H9 (cell line): Measurements from ENCODE around the gene CREB3L2. TPM values are rescaled to one million over a fixed set of nuclear protein-coding genes. Genes with fewer than 3 reads are reported as not detected.
A peak's percentile ranks its signal among the peaks of the same experiment; 100 is the strongest.

ENCODE experiments used
- DNase-seq: peaks from one replicate; pipeline ENCODE4 v3.0.0-alpha.2; 2017
- H2AFZ ChIP-seq: one replicate; pipeline ENCODE4 v1.6.1; 2013; ENCODE audit warnings: mild to moderate bottlenecking, low read length, control low read depth, moderate library complexity
- H2AK5ac ChIP-seq: 2 replicates; pipeline ENCODE4 v1.6.1; 2013; ENCODE audit warnings: low read length, control low read depth, mixed read lengths; ENCODE audit not compliant: insufficient read length
- H2BK120ac ChIP-seq: one replicate; pipeline ENCODE4 v1.6.1; 2013; ENCODE audit warnings: low read depth, mild to moderate bottlenecking, low read length, control low read depth, inconsistent platforms; ENCODE audit not compliant: poor library complexity, severe bottlenecking
- H2BK12ac ChIP-seq: 2 replicates; pipeline ENCODE4 v1.6.1; 2013; ENCODE audit warnings: low read length, control low read depth, mixed read lengths, low read depth; ENCODE audit not compliant: insufficient read length
- H2BK15ac ChIP-seq: 2 replicates; pipeline ENCODE4 v1.6.1; 2013; ENCODE audit warnings: low read depth, low read length, control low read depth
- H2BK20ac ChIP-seq: one replicate; pipeline ENCODE4 v1.6.1; 2013; ENCODE audit warnings: low read depth, mild to moderate bottlenecking, low read length, control low read depth, inconsistent platforms; ENCODE audit not compliant: poor library complexity, severe bottlenecking
- H2BK5ac ChIP-seq: 2 replicates; pipeline ENCODE4 v1.6.1; 2013; ENCODE audit warnings: low read length, control low read depth, mixed read lengths; ENCODE audit not compliant: insufficient read length
- H3K14ac ChIP-seq: 2 replicates; pipeline ENCODE4 v1.6.1; 2013; ENCODE audit warnings: low read length, control low read depth; ENCODE audit not compliant: insufficient read depth
- H3K18ac ChIP-seq: 2 replicates; pipeline ENCODE4 v1.6.1; 2013; ENCODE audit warnings: low read depth, mild to moderate bottlenecking, mixed read lengths, low read length, control low read depth; ENCODE audit not compliant: insufficient read length
- H3K23ac ChIP-seq: 2 replicates; pipeline ENCODE4 v1.6.1; 2013; ENCODE audit warnings: low read length, control low read depth, mixed read lengths, low read depth; ENCODE audit not compliant: insufficient read length
- H3K23me2 ChIP-seq: 2 replicates; pipeline ENCODE4 v1.6.1; 2013; ENCODE audit warnings: low read depth, mild to moderate bottlenecking, mixed read lengths, low read length, control low read depth; ENCODE audit not compliant: insufficient read length, poor library complexity, severe bottlenecking
- H3K27ac ChIP-seq: 2 replicates; pipeline ENCODE4 v1.5.1; 2013; ENCODE audit warnings: low read length, control low read depth, mixed read lengths, low read depth; ENCODE audit not compliant: insufficient read length
- H3K27me3 ChIP-seq: 2 replicates; pipeline ENCODE4 v1.6.1; 2013; ENCODE audit warnings: low read length, control low read depth, inconsistent platforms; ENCODE audit not compliant: insufficient read depth
- H3K4ac ChIP-seq: 2 replicates; pipeline ENCODE4 v1.6.1; 2013; ENCODE audit warnings: low read depth, mild to moderate bottlenecking, control low read depth, inconsistent platforms, low read length, moderate library complexity
- H3K4me1 ChIP-seq: 2 replicates; pipeline ENCODE4 v1.6.1; 2013; ENCODE audit warnings: low read length, control low read depth, inconsistent platforms; ENCODE audit not compliant: insufficient read depth
- H3K4me2 ChIP-seq: 2 replicates; pipeline ENCODE4 v1.6.1; 2013; ENCODE audit warnings: low read length, control low read depth, mixed read lengths; ENCODE audit not compliant: insufficient read length, insufficient read depth
- H3K56ac ChIP-seq: 2 replicates; pipeline ENCODE4 v1.6.1; 2013; ENCODE audit warnings: low read depth, mild to moderate bottlenecking, mixed read lengths, low read length, control low read depth; ENCODE audit not compliant: insufficient read length
- H3K79me1 ChIP-seq: 2 replicates; pipeline ENCODE4 v1.6.1; 2013; ENCODE audit warnings: low read depth, mild to moderate bottlenecking, moderate library complexity, low read length, control low read depth, inconsistent platforms; ENCODE audit not compliant: insufficient read depth, poor library complexity, severe bottlenecking
- H3K79me2 ChIP-seq: 2 replicates; pipeline ENCODE4 v1.6.1; 2013; ENCODE audit warnings: low read length, control low read depth, inconsistent platforms; ENCODE audit not compliant: insufficient read depth
- H3K9ac ChIP-seq: 2 replicates; pipeline ENCODE4 v1.6.1; 2013; ENCODE audit warnings: low read length, control low read depth, mixed read lengths; ENCODE audit not compliant: insufficient read length; ENCODE audit errors: extremely low read depth
- H3K9me3 ChIP-seq: one replicate; pipeline ENCODE4 v1.6.1; 2013; ENCODE audit warnings: low read depth, low read length, inconsistent platforms; ENCODE audit not compliant: control insufficient read depth
- H3T11ph ChIP-seq: one replicate; pipeline ENCODE4 v1.6.1; 2013; ENCODE audit warnings: mild to moderate bottlenecking, low read length, control low read depth, inconsistent platforms
- H4K20me1 ChIP-seq: one replicate; pipeline ENCODE4 v1.6.1; 2013; ENCODE audit not compliant: control insufficient read depth, insufficient read length, insufficient read depth
- H4K5ac ChIP-seq: 2 replicates; pipeline ENCODE4 v1.6.1; 2013; ENCODE audit warnings: low read depth, mild to moderate bottlenecking, mixed read lengths, low read length, control low read depth; ENCODE audit not compliant: insufficient read length
- H4K8ac ChIP-seq: replicated peaks from 2 replicates; pipeline ENCODE4 v1.6.1; 2013; ENCODE audit warnings: low read length, control low read depth, mixed read lengths, low read depth; ENCODE audit not compliant: insufficient read length
- H4K91ac ChIP-seq: 2 replicates; pipeline ENCODE4 v1.6.1; 2013; ENCODE audit warnings: low read depth, mild to moderate bottlenecking, moderate library complexity, mixed read lengths, low read length, control low read depth; ENCODE audit not compliant: insufficient read length
- H3K27ac Mint-ChIP-seq, 3 experiments: 2 replicates in 2 of 3; 3 replicates in 1 of 3; pipeline ENCODE4 v1.8.0; 2020 to 2021; ENCODE audit warnings: mixed read lengths in 3 of 3, mild to moderate bottlenecking in 1 of 3, moderate library complexity in 1 of 3
- H3K27me3 Mint-ChIP-seq: 2 replicates; pipeline ENCODE4 v1.8.0; 2021; ENCODE audit warnings: low read depth, mild to moderate bottlenecking, moderate library complexity, mixed read lengths
- H3K36me3 Mint-ChIP-seq, 3 experiments: 2 replicates in 2 of 3; 3 replicates in 1 of 3; pipeline ENCODE4 v1.8.0; 2020 to 2021; ENCODE audit warnings: low read depth in 3 of 3, mixed read lengths in 3 of 3; ENCODE audit not compliant: insufficient read depth in 1 of 3
- H3K4me1 Mint-ChIP-seq, 2 experiments: 2 replicates each; pipeline ENCODE4 v1.8.0; 2020; ENCODE audit warnings: mixed read lengths in 2 of 2
- H3K4me3 Mint-ChIP-seq, 2 experiments: 2 replicates in 1 of 2; 3 replicates in 1 of 2; pipeline ENCODE4 v1.8.0; 2020 to 2021; ENCODE audit warnings: mild to moderate bottlenecking in 2 of 2, mixed read lengths in 2 of 2, moderate library complexity in 1 of 2
- H3K9me3 Mint-ChIP-seq, 2 experiments: 2 replicates in 1 of 2; 3 replicates in 1 of 2; pipeline ENCODE4 v1.8.0; 2020; ENCODE audit warnings: mild to moderate bottlenecking in 2 of 2, mixed read lengths in 2 of 2, moderate library complexity in 1 of 2
- WGBS: extraction: QIAGEN DNeasy Blood & Tissue Kit; methylation state at CpG from one replicate; pipeline ENCODE4 v1.1.7; 2013; ENCODE audit warnings: missing lambda C conversion rate, low lambda C conversion rate, mixed read lengths; ENCODE audit not compliant: insufficient read length; ENCODE audit errors: extremely low coverage; 5-methylcytosine and 5-hydroxymethylcytosine counted together
- total RNA-seq: library from RNA; stranded (reverse); gene quantifications from 2 replicates; pipeline ENCODE4 v1.2.1, GENCODE V29; 2021
- TF ChIP-seq, protein P1 (sequence below): fragments of 200-600 bp; sonication (generic); conservative IDR thresholded peaks from 3 replicates; pipeline ENCODE4 v1.8.0; 2021; ENCODE audit warnings: antibody characterized with exemption, mild to moderate bottlenecking

Gene CREB3L2
- total RNA-seq, 1 experiment from 2014 or later, result 60.7 TPM

DNA sequence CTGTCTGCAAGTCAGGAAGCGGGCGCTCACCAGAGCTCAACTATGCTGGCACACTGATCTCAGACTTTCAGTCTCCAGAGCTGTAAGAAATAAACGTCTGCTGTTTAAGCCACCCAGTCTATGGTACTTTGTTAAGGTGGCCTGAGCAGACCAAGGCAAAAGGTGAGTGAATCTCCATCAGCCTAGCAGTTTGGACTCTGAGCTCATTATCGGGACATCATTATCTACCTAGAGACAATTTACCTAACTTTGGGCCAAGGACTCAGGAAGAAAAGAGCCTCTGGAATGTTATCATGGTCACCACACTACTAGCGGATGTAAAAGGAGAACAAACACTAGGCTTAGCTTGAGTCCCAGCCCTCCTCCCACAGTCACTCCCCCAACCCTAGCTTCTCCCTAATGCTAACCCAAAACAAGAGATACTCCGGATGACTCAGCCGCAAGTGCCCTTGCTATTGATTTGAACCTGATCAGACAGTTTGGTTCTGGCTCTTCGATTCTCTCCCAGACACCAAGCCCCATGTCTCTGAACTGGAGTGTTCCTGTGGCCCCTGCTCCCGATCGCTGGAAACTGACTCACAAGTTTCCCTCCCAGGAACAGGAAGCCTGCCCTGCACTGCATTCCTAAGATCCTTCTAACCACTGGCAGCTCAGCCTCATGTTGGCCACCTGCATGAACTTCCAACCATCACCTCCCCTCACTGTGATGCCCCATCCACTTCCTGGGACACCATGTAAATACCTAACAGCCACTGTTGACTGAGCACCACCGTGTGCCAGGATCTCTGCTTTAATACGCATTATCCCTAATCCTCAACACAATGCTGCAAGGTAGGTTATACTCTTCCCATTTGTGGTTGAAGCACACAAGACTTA lies 34.5 kb downstream of the CREB3L2 start:
- Histone ChIP-seq H2BK15ac (no peak overlapping the region), H3K18ac (no peak overlapping the region), H3K23me2 (no peaks in the 10 kb centered on the region), H4K20me1 (no peaks in the 10 kb centered on the region), H3K4me1 (peaks cover 13% of the 10 kb centered on the region; the same call in 1 of the 2 replicates), H2BK20ac (no peak overlapping the region), H3K4me2 (no peak overlapping the region), H4K8ac (no peak overlapping the region), H3K14ac (no peak overlapping the region), H3K9me3 (no peaks in the 10 kb centered on the region), H3K23ac (no peak overlapping the region), H3T11ph (no peak overlapping the region), H3K4ac (no peak overlapping the region), H3K79me1 (peaks cover 4% of the 10 kb centered on the region), H3K27me3 (no peaks in the 10 kb centered on the region), H2BK120ac (no peak overlapping the region), H3K79me2 (peaks cover 3% of the 10 kb centered on the region; the same call in 1 of the 2 replicates), H2AK5ac (no peak overlapping the region), H2BK12ac (no peak overlapping the region), H3K9ac (no peak overlapping the region), H2BK5ac (no peak overlapping the region), H3K27ac (no peak overlapping the region), H4K91ac (no peak overlapping the region), H4K5ac (no peak overlapping the region), H3K56ac (no peak overlapping the region), H2AFZ (no peak overlapping the region)
- no peaks in the 10 kb centered on the region for H3K27me3 Mint-ChIP-seq
- DNase-seq, result peak; percentile 36
- peak overlapping the region; percentile 83 to 95 (median 83) for H3K27ac Mint-ChIP-seq
- no peak overlapping the region for H3K4me3 Mint-ChIP-seq
- TF ChIP-seq, protein P1, sequence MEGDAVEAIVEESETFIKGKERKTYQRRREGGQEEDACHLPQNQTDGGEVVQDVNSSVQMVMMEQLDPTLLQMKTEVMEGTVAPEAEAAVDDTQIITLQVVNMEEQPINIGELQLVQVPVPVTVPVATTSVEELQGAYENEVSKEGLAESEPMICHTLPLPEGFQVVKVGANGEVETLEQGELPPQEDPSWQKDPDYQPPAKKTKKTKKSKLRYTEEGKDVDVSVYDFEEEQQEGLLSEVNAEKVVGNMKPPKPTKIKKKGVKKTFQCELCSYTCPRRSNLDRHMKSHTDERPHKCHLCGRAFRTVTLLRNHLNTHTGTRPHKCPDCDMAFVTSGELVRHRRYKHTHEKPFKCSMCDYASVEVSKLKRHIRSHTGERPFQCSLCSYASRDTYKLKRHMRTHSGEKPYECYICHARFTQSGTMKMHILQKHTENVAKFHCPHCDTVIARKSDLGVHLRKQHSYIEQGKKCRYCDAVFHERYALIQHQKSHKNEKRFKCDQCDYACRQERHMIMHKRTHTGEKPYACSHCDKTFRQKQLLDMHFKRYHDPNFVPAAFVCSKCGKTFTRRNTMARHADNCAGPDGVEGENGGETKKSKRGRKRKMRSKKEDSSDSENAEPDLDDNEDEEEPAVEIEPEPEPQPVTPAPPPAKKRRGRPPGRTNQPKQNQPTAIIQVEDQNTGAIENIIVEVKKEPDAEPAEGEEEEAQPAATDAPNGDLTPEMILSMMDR, result no peak
- peaks cover 10 to 25% (median 25%) of the 10 kb centered on the region in 3 experiments; a peak in 6 of 7 replicates for H3K36me3 Mint-ChIP-seq
- H3K9me3 Mint-ChIP-seq, result peaks cover 0 to 4% of the 10 kb centered on the region in 2 experiments; a peak in 2 of 5 replicates
- peaks cover 26 to 30% of the 10 kb centered on the region in 2 experiments for H3K4me1 Mint-ChIP-seq
- no CpG with 5 or more reads among the region's 12 CpGs for WGBS
